PC-3 (cell line): ENCODE data around the gene INO80C. TPM values are rescaled to one million over a fixed set of nuclear protein-coding genes. Genes with fewer than 3 reads are reported as not detected.

ENCODE experiments used
- ATAC-seq: fragments of 200-7000 bp; cut with Tn5 transposase; 2 replicates; pipeline ENCODE4 v1.9.1; 2020; ENCODE audit warnings: mild to moderate bottlenecking, moderate library complexity
- BruUV-seq: library from RNA; stranded (reverse); fragments of 400-500 nt; replicated peaks from 2 replicates; lab custom pipeline; 2021; lab: Mats Ljungman, UMichigan
- CTCF ChIA-PET: fragments of 300-600 bp; sonication (Branson Sonifier 250); formaldehyde crosslinking; loops from one replicate; lab custom pipeline; 2022; ENCODE audit warnings: antibody characterized with exemption; lab: Charles Lee
- POLR2A ChIA-PET: fragments of 300-600 bp; sonication (Branson Sonifier 250); formaldehyde crosslinking; loops from one replicate; lab custom pipeline; 2022; ENCODE audit warnings: antibody characterized with exemption; ENCODE audit not compliant: unreplicated experiment; lab: Charles Lee
- DNase-seq: peaks from one replicate; pipeline ENCODE4 v3.0.0-alpha.2; 2015
- H2AFZ ChIP-seq: fragments of 300-600 bp; sonication (generic); 2 replicates; pipeline ENCODE4 v1.6.0; 2016; ENCODE audit warnings: antibody characterized with exemption, low read length
- H3F3A ChIP-seq: fragments of 300-600 bp; sonication (generic); one replicate; pipeline ENCODE4 v1.6.0; 2017; ENCODE audit warnings: antibody characterized with exemption, low read length, control low read depth, mild to moderate bottlenecking; ENCODE audit not compliant: unreplicated experiment
- H3K27ac ChIP-seq: fragments of 300-600 bp; sonication (generic); 2 replicates; pipeline ENCODE4 v1.5.1; 2016; ENCODE audit warnings: mild to moderate bottlenecking, low read length
- H3K27me3 ChIP-seq: fragments of 300-600 bp; sonication (generic); 2 replicates; pipeline ENCODE4 v1.6.1; 2016; ENCODE audit warnings: low read length, mixed read lengths
- H3K36me3 ChIP-seq: fragments of 300-600 bp; sonication (generic); 2 replicates; pipeline ENCODE4 v1.6.1; 2016; ENCODE audit warnings: low read depth, mixed run types, low read length, mixed read lengths
- H3K4me1 ChIP-seq: fragments of 300-600 bp; sonication (generic); 2 replicates; pipeline ENCODE4 v1.5.1; 2016; ENCODE audit warnings: low read length; ENCODE audit not compliant: insufficient read depth
- H3K4me2 ChIP-seq: fragments of 300-600 bp; sonication (generic); 2 replicates; pipeline ENCODE4 v1.6.0; 2016; ENCODE audit warnings: low read length
- H3K4me3 ChIP-seq: fragments of 300-600 bp; sonication (generic); 2 replicates; pipeline ENCODE4 v1.5.1; 2016; ENCODE audit warnings: mild to moderate bottlenecking, low read length, mixed read lengths
- H3K79me2 ChIP-seq: fragments of 300-600 bp; sonication (generic); 2 replicates; pipeline ENCODE4 v1.6.1; 2017; ENCODE audit warnings: low read length, mixed read lengths
- H3K9ac ChIP-seq: fragments of 300-600 bp; sonication (generic); 2 replicates; pipeline ENCODE4 v1.6.0; 2016; ENCODE audit warnings: mild to moderate bottlenecking, low read length
- H3K9me2 ChIP-seq: fragments of 300-600 bp; sonication (generic); replicated peaks from 2 replicates; pipeline ENCODE4 v1.6.1; 2016; ENCODE audit warnings: mixed run types, low read length, mixed read lengths
- H3K9me3 ChIP-seq: fragments of 300-600 bp; sonication (generic); 2 replicates; pipeline ENCODE4 v1.6.1; 2016; ENCODE audit warnings: low read length, mixed read lengths
- H4K20me1 ChIP-seq: fragments of 300-600 bp; sonication (generic); 2 replicates; pipeline ENCODE4 v1.6.1; 2016; ENCODE audit warnings: low read length, mixed read lengths
- CTCF ChIP-seq: fragments of 300-600 bp; sonication (generic); conservative IDR thresholded peaks from 2 replicates; pipeline ENCODE4 v1.5.1; 2017; ENCODE audit warnings: antibody characterized with exemption, low read depth, mild to moderate bottlenecking, low read length
- EZH2 ChIP-seq: fragments of 300-600 bp; sonication (generic); IDR thresholded peaks from one replicate; pipeline ENCODE4 v1.6.1; 2017; ENCODE audit warnings: antibody characterized with exemption, mild to moderate bottlenecking, low read length; ENCODE audit not compliant: unreplicated experiment
- EZH2phosphoT487 ChIP-seq: fragments of 300-600 bp; sonication (generic); IDR thresholded peaks from 2 replicates; pipeline ENCODE4 v1.6.1; 2018; ENCODE audit warnings: mild to moderate bottlenecking, antibody characterized with exemption, low read length, borderline replicate concordance
- intact Hi-C: fragments of 100-400 bp; cut with micrococcal nuclease; formaldehyde crosslinking; loops from 2 replicates; pipeline ENCODE4 v1.9.0; 2023
- total RNA-seq: library from RNA; depleted of rRNA; stranded (reverse); fragments of >200 nt; gene quantifications from 2 replicates; pipeline ENCODE4 v1.2.3, GENCODE V29; 2014; rRNA removed

Gene INO80C
- total RNA-seq, 1 experiment from 2014 or later: 6.8 TPM

GRCh38 chr18:35424356-35424755 lies 73.4 kb downstream of the INO80C start:
- Histone ChIP-seq H3K4me1 (no peaks in the 10 kb centered on the region), H3K9me3 (no peaks in the 10 kb centered on the region), H3K9ac (no peak overlapping the region), H3F3A (no peaks in the 10 kb centered on the region), H3K27me3 (no peaks in the 10 kb centered on the region), H3K4me2 (no peak overlapping the region), H3K27ac (no peak overlapping the region), H4K20me1 (no peaks in the 10 kb centered on the region), H3K4me3 (no peak overlapping the region), H3K9me2 (no peaks in the 10 kb centered on the region), H3K36me3 (no peaks in the 10 kb centered on the region), H2AFZ (no peak overlapping the region), H3K79me2 (no peaks in the 10 kb centered on the region)
- no peak for TF ChIP-seq EZH2
- no peak for TF ChIP-seq CTCF
- no peak for TF ChIP-seq EZH2phosphoT487
- CTCF ChIA-PET: no interaction called here
- DNase-seq: no peak
- intact Hi-C loops: no loop called here
- BruUV-seq: no TSS peak
- POLR2A ChIA-PET: no interaction called here
- no peak for ATAC-seq

- DNase-seq: no peak
- ChIA-PET POLR2A (no interaction called here), CTCF (no interaction called here)
- TF ChIP-seq EZH2phosphoT487 (no peak), EZH2 (no peak), CTCF (no peak)
- H3K9ac ChIP-seq: no peak overlapping the region
- intact Hi-C loops: no loop called here
- no peak for ATAC-seq
- H3K36me3 ChIP-seq: no peaks in the 10 kb centered on the region
- no peak overlapping the region for H3K4me2 ChIP-seq
- no TSS peak for BruUV-seq
- H3F3A ChIP-seq: no peaks in the 10 kb centered on the region
- no peaks in the 10 kb centered on the region for H3K27me3 ChIP-seq
- no peaks in the 10 kb centered on the region for H4K20me1 ChIP-seq
- no peak overlapping the region for H3K4me3 ChIP-seq
- H3K79me2 ChIP-seq: no peaks in the 10 kb centered on the region
- H3K9me3 ChIP-seq: no peaks in the 10 kb centered on the region
- H3K9me2 ChIP-seq: no peaks in the 10 kb centered on the region
- no peaks in the 10 kb centered on the region for H3K4me1 ChIP-seq
- no peak overlapping the region for H3K27ac ChIP-seq
- no peak overlapping the region for H2AFZ ChIP-seq
Observed at GRCh38 chr18:35422237-35422636, 75.5 kb downstream of the INO80C start.

DNA sequence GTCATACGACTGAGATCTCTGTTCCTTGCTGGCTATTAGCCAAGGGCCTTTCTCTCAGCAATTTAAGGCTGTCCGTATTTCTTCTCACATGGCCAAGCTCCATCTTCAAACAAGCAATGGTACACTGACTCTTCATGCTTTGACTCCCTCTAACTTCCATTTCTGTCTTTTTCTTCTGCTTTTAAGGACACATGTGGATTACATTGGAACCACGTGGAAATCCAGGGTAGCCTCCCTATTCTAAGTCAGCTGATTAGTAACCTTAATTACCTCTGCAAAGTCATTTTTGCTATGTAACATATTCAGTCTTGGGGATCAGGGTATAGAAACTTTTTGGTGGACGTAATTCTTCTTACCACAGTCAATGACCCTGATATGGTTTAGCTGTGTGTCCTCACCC lies 79.2 kb downstream of the INO80C start:
- H3F3A ChIP-seq: no peaks in the 10 kb centered on the region
- DNase-seq (no peak), ATAC-seq (no peak)
- H2AFZ ChIP-seq: no peak overlapping the region
- H3K4me2 ChIP-seq: no peak overlapping the region
- no peaks in the 10 kb centered on the region for H3K9me2 ChIP-seq
- H3K27me3 ChIP-seq: no peaks in the 10 kb centered on the region
- BruUV-seq: no TSS peak
- H3K79me2 ChIP-seq: no peaks in the 10 kb centered on the region
- H3K4me3 ChIP-seq: no peak overlapping the region
- H3K9ac ChIP-seq: no peak overlapping the region
- intact Hi-C loops: no loop called here
- H3K27ac ChIP-seq: no peak overlapping the region
- no peaks in the 10 kb centered on the region for H4K20me1 ChIP-seq
- ChIA-PET CTCF (no interaction called here), POLR2A (no interaction called here)
- H3K4me1 ChIP-seq: peaks cover 9% of the 10 kb centered on the region; the same call in 1 of the 2 replicates
- H3K9me3 ChIP-seq: no peaks in the 10 kb centered on the region
- H3K36me3 ChIP-seq: no peaks in the 10 kb centered on the region
- TF ChIP-seq EZH2phosphoT487 (no peak), EZH2 (no peak), CTCF (no peak)

Other genes with a start within 250 kb of the INO80C start
- 2.8 and 3.5 TPM in 2 replicates for gene ZSCAN30, start 207.7 kb downstream of the INO80C start, total RNA-seq
- gene ZNF24, start 153.5 kb downstream of the INO80C start, total RNA-seq: 10.4 and 11.0 TPM in 2 replicates
- 0.40 and 0.95 TPM in 2 replicates for gene ZNF396, start 120.6 kb downstream of the INO80C start, total RNA-seq
- gene GALNT1, start 83.8 kb upstream of the INO80C start, total RNA-seq: 17.9 and 25.0 TPM in 2 replicates